ENCODE data around the gene SPTY2D1.

DNA sequence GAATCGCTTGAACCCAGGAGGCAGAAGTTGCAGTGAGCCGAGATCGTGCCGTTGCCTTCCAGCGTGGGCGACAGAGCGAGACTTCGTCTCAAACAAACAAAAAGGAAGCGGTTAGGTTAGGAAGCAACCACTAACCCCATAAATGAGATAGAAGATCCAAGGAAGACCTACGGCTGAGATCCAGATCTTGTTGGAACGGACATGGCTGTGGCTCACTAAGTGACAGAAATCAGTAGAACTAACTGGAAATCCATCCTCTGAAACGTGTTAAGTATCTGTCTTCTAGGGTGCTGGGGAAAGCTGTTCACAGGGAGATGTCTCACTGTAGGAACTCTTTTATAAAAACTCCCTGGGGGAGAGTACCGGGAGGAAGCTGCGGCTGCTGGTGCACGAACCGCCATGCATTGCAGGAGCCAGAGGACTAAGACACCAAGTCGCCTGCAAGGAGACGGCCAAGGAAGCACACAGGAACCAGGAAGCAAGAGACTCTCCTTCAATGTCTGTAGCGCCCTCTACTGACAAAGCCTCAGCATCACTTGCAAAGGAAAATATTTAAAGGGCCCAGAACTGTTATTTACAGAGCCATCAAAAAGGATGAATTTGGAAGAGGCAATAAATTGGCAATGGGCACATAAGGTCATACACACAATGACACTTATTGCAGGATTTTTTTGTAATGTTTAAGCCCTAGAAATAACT, 16.9 kb upstream of the SPTY2D1 start:
- TF ChIP-seq, protein P1, sequence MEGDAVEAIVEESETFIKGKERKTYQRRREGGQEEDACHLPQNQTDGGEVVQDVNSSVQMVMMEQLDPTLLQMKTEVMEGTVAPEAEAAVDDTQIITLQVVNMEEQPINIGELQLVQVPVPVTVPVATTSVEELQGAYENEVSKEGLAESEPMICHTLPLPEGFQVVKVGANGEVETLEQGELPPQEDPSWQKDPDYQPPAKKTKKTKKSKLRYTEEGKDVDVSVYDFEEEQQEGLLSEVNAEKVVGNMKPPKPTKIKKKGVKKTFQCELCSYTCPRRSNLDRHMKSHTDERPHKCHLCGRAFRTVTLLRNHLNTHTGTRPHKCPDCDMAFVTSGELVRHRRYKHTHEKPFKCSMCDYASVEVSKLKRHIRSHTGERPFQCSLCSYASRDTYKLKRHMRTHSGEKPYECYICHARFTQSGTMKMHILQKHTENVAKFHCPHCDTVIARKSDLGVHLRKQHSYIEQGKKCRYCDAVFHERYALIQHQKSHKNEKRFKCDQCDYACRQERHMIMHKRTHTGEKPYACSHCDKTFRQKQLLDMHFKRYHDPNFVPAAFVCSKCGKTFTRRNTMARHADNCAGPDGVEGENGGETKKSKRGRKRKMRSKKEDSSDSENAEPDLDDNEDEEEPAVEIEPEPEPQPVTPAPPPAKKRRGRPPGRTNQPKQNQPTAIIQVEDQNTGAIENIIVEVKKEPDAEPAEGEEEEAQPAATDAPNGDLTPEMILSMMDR (IDR thresholded peaks at IDR 0.05), result peak in 5 of 6 experiments; percentile 47 to 75 (median 67)
- no peak for TF ChIP-seq POLR2A (IDR thresholded peaks at IDR 0.05)

All from Peyer's patch (tissue), 4 donors.